Fibroblast of skin of left biceps (primary cell): ENCODE measurements around the gene LMTK3.
"Not testable (repeated sequence)": the region's sequence is repeated elsewhere in the genome, so short reads cannot be mapped to it uniquely, and the experiment has no call there.

Source experiments
- DNase-seq, 2 experiments: peaks; one replicate each; pipeline ENCODE4 v3.0.0-alpha.2; 2013; ENCODE audit warnings: low read depth in 2 of 2

LMTK3 gene

GRCh38 chr19:48487544-48487943, 24.1 kb downstream of the LMTK3 start:
- no peak for DNase-seq

GRCh38 chr19:48486706-48487105, 24.9 kb downstream of the LMTK3 start:
- DNase-seq = not testable (repeated sequence)

- DNase-seq = no peak
Measured at GRCh38 chr19:48484931-48485612, 26.6 kb downstream of the LMTK3 start.

- no peak for DNase-seq
Measured at GRCh38 chr19:48484247-48484893, 27.3 kb downstream of the LMTK3 start.

- DNase-seq = no peak
Measured at GRCh38 chr19:48483301-48483700, 28.3 kb downstream of the LMTK3 start.

- no peak for DNase-seq
Measured at GRCh38 chr19:48481846-48482639, 29.6 kb downstream of the LMTK3 start.

GRCh38 chr19:48480558-48481500, 30.8 kb downstream of the LMTK3 start:
- DNase-seq = no peak

- no peak for DNase-seq
Measured at GRCh38 chr19:48480183-48480557, 31.5 kb downstream of the LMTK3 start.

GRCh38 chr19:48479686-48480085, 31.9 kb downstream of the LMTK3 start:
- DNase-seq = no peak

GRCh38 chr19:48478339-48479256, 33.0 kb downstream of the LMTK3 start:
- DNase-seq = no peak

GRCh38 chr19:48477698-48478338, 33.8 kb downstream of the LMTK3 start:
- no peak for DNase-seq

- no peak for DNase-seq
Measured at GRCh38 chr19:48477067-48477685, 34.5 kb downstream of the LMTK3 start.

GRCh38 chr19:48476176-48476575, 35.5 kb downstream of the LMTK3 start:
- no peak for DNase-seq

GRCh38 chr19:48475369-48476068, 36.1 kb downstream of the LMTK3 start:
- no peak for DNase-seq

GRCh38 chr19:48474084-48474592, 37.5 kb downstream of the LMTK3 start:
- no peak for DNase-seq

- no peak for DNase-seq
Measured at GRCh38 chr19:48473161-48473966, 38.3 kb downstream of the LMTK3 start.

GRCh38 chr19:48471836-48472235, 39.8 kb downstream of the LMTK3 start:
- no peak for DNase-seq

GRCh38 chr19:48470856-48471255, 40.8 kb downstream of the LMTK3 start:
- no peak for DNase-seq
